DND-41 (cell line): Measurements from ENCODE around the gene HOXB13.

ENCODE experiments used
- ATAC-seq: fragments of 200-7000 bp; cut with Tn5 transposase; 3 replicates; pipeline ENCODE4 v1.9.1; 2021; ENCODE audit warnings: low read depth; ENCODE audit not compliant: insufficient read depth
- DNase-seq: peaks from one replicate; pipeline ENCODE4 v3.0.0-alpha.2; 2020
- H2AFZ ChIP-seq: 2 replicates; pipeline ENCODE4 v1.6.0; 2012; ENCODE audit warnings: low read depth, low read length
- H3K27ac ChIP-seq: 2 replicates; pipeline ENCODE4 v1.5.1; 2012; ENCODE audit warnings: low read length, inconsistent platforms
- H3K27me3 ChIP-seq: fragments of 200-600 bp; sonication (generic); 2 replicates; pipeline ENCODE4 v1.6.0; 2012; ENCODE audit warnings: low read length, mild to moderate bottlenecking, inconsistent platforms; ENCODE audit not compliant: insufficient read depth, poor library complexity
- H3K36me3 ChIP-seq: 2 replicates; pipeline ENCODE4 v1.5.1; 2012; ENCODE audit warnings: low read length, inconsistent platforms; ENCODE audit not compliant: insufficient read depth
- H3K4me1 ChIP-seq: 2 replicates; pipeline ENCODE4 v1.5.1; 2012; ENCODE audit warnings: mild to moderate bottlenecking, low read length; ENCODE audit not compliant: insufficient read depth
- H3K4me2 ChIP-seq: 2 replicates; pipeline ENCODE4 v1.6.0; 2012; ENCODE audit warnings: mild to moderate bottlenecking, moderate library complexity, low read length, inconsistent platforms; ENCODE audit not compliant: insufficient read depth
- H3K4me3 ChIP-seq, 2 experiments: fragments of 200-600 bp in 1 of 2; shearing (Covaris generic) in 1 of 2; 2 replicates each; pipeline ENCODE4 v1.5.1; 2012 to 2016; ENCODE audit warnings: inconsistent platforms in 2 of 2, low read length in 2 of 2, mild to moderate bottlenecking in 2 of 2, low read depth in 1 of 2, moderate library complexity in 1 of 2
- H3K79me2 ChIP-seq: 2 replicates; pipeline ENCODE4 v1.6.0; 2012; ENCODE audit warnings: low read length, inconsistent platforms; ENCODE audit not compliant: insufficient read depth
- H3K9ac ChIP-seq: 2 replicates; pipeline ENCODE4 v1.6.0; 2012; ENCODE audit warnings: low read depth, mild to moderate bottlenecking, inconsistent platforms, low read length, moderate library complexity
- H3K9me3 ChIP-seq: 2 replicates; pipeline ENCODE4 v1.5.1; 2012; ENCODE audit warnings: low read length, moderate library complexity, mild to moderate bottlenecking, inconsistent platforms; ENCODE audit not compliant: insufficient read depth, severe bottlenecking
- H4K20me1 ChIP-seq: 2 replicates; pipeline ENCODE4 v1.6.0; 2012; ENCODE audit warnings: low read length; ENCODE audit not compliant: insufficient read depth
- EZH2 ChIP-seq: IDR thresholded peaks from 3 replicates; pipeline ENCODE4 v1.6.1; 2012; ENCODE audit warnings: borderline replicate concordance, low read depth, mild to moderate bottlenecking, moderate library complexity, low read length, inconsistent platforms; ENCODE audit not compliant: severe bottlenecking
- TF ChIP-seq, protein P1 (sequence below): IDR thresholded peaks from 2 replicates; pipeline ENCODE4 v1.5.1; 2012; ENCODE audit warnings: borderline replicate concordance, low read length, moderate library complexity, mild to moderate bottlenecking; ENCODE audit not compliant: poor library complexity, severe bottlenecking; ENCODE audit errors: extremely low read depth

HOXB13 gene

DNA sequence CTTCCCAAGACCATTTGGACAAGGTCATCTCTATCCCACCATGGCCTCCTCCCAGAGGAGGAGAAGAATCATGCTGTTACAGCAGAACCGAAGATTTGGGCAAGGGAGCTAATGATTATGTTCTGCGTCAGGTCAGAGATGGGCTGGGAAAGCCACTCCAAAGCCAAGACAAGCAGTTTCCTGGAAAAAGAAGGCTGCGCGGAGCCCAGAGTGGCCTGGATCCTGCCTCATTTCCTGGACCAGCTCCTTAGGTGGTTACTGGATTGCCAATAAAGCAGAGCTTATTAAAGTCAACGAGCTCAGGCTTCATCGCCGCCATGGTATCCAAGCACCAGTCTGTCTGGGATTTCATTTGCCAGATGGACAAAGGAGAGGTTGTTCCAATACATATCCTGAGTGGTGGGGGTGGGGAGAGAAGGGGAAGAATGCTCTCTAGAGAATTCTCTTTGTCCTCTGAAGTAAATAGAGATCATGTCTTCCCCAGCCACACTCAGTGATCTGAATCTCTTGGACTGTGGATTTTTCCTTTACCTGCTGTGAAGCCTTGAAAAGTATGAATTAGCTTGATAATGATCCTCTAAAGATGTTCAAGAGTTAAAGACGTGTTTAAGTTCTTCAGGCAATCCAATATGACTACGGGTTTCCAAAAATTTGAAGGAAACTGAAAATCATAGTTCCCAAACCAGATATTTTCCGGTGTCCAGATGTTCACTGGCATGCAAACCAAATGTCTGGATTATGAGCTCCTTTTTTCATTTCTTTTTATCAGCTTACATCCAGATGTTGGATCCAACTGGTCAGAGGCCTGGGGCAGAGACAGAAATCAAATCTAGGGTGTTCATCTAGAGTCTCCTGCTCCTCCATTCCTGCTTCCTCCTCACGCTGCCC, 23.9 kb downstream of the HOXB13 start:
- Histone ChIP-seq H3K9ac (no peak overlapping the region), H3K4me2 (no peak overlapping the region), H3K36me3 (no peaks in the 10 kb centered on the region), H3K27me3 (peaks cover 25% of the 10 kb centered on the region), H3K4me1 (no peaks in the 10 kb centered on the region), H4K20me1 (no peaks in the 10 kb centered on the region), H3K27ac (no peak overlapping the region), H3K4me3 (no peak overlapping the region), H3K9me3 (no peaks in the 10 kb centered on the region), H3K79me2 (no peaks in the 10 kb centered on the region), H2AFZ (no peak overlapping the region)
- DNase-seq (no peak), ATAC-seq (no peak)
- no peak for TF ChIP-seq EZH2
- TF ChIP-seq, protein P1, sequence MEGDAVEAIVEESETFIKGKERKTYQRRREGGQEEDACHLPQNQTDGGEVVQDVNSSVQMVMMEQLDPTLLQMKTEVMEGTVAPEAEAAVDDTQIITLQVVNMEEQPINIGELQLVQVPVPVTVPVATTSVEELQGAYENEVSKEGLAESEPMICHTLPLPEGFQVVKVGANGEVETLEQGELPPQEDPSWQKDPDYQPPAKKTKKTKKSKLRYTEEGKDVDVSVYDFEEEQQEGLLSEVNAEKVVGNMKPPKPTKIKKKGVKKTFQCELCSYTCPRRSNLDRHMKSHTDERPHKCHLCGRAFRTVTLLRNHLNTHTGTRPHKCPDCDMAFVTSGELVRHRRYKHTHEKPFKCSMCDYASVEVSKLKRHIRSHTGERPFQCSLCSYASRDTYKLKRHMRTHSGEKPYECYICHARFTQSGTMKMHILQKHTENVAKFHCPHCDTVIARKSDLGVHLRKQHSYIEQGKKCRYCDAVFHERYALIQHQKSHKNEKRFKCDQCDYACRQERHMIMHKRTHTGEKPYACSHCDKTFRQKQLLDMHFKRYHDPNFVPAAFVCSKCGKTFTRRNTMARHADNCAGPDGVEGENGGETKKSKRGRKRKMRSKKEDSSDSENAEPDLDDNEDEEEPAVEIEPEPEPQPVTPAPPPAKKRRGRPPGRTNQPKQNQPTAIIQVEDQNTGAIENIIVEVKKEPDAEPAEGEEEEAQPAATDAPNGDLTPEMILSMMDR: no peak

DNA sequence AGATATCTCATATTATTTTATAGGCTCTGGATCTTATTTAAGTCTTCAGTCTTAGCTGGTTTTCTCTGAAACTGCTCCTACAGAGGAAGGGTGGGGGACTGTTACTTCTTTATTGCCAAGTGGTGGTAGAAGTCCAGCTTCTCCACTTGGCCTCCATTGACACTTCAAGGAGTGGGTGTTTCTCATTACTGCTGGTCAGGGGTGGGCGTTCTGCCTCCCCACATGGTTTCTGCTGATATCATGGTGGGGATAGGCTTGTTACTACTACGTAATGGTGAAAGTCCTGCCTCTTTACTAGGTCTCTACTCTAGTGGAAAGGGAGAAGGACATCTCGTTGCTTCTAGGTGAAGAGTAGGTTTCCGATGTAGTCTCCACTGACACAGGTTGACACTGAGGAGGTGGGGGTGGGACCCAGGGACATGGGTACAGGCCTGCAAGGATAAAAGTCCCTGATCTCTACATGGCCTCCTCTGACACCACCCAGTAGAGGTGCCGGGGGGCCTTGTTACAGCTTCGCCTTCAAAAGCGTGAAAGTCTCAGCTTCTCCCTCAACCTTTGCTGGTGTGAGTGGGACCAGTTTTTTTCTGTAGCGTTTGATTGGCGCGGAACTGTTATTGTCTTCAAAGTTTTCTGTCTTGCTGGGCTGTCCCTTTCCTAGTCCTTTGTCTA, 26.6 kb downstream of the HOXB13 start:
- Histone ChIP-seq H3K79me2 (no peaks in the 10 kb centered on the region), H3K4me1 (no peaks in the 10 kb centered on the region), H3K36me3 (no peaks in the 10 kb centered on the region), H3K9me3 (no peaks in the 10 kb centered on the region), H4K20me1 (no peaks in the 10 kb centered on the region), H3K27me3 (peaks cover 16% of the 10 kb centered on the region), H3K9ac (no peak overlapping the region), H3K4me2 (no peak overlapping the region), H3K27ac (no peak overlapping the region), H2AFZ (no peak overlapping the region), H3K4me3 (no peak overlapping the region)
- DNase-seq (no peak), ATAC-seq (no peak)
- TF ChIP-seq EZH2: no peak
- TF ChIP-seq, protein P1: no peak

DNA sequence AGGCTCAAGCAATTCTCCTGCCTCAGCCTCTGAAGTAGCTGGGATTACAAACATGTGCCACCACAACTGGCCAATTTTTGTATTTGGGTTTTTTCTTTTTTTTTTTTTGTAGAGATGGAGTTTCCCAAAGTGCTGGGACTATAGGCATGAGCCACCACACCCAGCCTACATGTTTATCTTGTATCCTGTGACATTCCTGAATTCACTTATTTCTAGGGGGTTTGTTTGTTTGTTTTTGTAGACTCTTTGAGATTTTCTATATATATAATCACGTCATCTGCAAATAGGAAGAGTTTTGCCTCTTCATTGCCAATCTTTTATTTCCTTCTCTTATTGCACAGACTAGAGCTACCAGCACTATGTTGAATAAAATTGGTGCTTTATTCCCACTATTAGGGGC, 35.4 kb downstream of the HOXB13 start:
- Histone ChIP-seq H3K4me1 (no peaks in the 10 kb centered on the region), H3K4me2 (no peak overlapping the region), H3K27me3 (peaks cover 6% of the 10 kb centered on the region), H3K79me2 (no peaks in the 10 kb centered on the region), H3K4me3 (no peak overlapping the region), H4K20me1 (no peaks in the 10 kb centered on the region), H3K9ac (no peak overlapping the region), H3K27ac (no peak overlapping the region), H3K36me3 (no peaks in the 10 kb centered on the region), H2AFZ (no peak overlapping the region), H3K9me3 (no peaks in the 10 kb centered on the region)
- TF ChIP-seq, protein P1: no peak
- TF ChIP-seq EZH2: no peak
- ATAC-seq: no peak
- no peak for DNase-seq
